Transverse colon (tissue), 4 donors: ENCODE results near the gene ATP6AP1.

Source experiments
- CTCF ChIP-seq, 5 experiments: fragments of 200-600 bp in 3 of 5; fragments of 450-650 bp in 2 of 5; sonication (generic) in 3 of 5; IDR thresholded peaks; 1 replicate in 2 of 5; 2 replicates in 3 of 5; pipeline ENCODE4 v1.5.1; 2016 to 2017; ENCODE audit warnings: antibody characterized with exemption in 5 of 5, inconsistent platforms in 3 of 5, mild to moderate bottlenecking in 2 of 5, moderate library complexity in 1 of 5
- EP300 ChIP-seq: sonication (generic); formaldehyde crosslinking; IDR thresholded peaks from one replicate; pipeline ENCODE4 v1.6.1; 2017; ENCODE audit warnings: antibody characterized with exemption, low read depth
- POLR2A ChIP-seq: fragments of 450-650 bp; IDR thresholded peaks from one replicate; pipeline ENCODE4 v1.6.1; 2016; ENCODE audit warnings: antibody characterized with exemption, mild to moderate bottlenecking, moderate library complexity
- POLR2AphosphoS5 ChIP-seq, 3 donors: sonication (generic); formaldehyde crosslinking; IDR thresholded peaks; one replicate each; pipeline ENCODE4 v1.6.1; 2016; ENCODE audit warnings: antibody characterized with exemption in 3 of 3

GRCh38 chrX:154441564-154441963, 13.1 kb downstream of the ATP6AP1 start:
- TF ChIP-seq POLR2AphosphoS5 (IDR thresholded peaks at IDR 0.05) = no peak
- TF ChIP-seq CTCF (IDR thresholded peaks at IDR 0.05) = no peak
- TF ChIP-seq POLR2A = no peak
- no peak for TF ChIP-seq EP300
